Subcutaneous preadipocyte (primary cell): ENCODE data around the gene CASS4. TPM values are rescaled to one million over a fixed set of nuclear protein-coding genes. Genes with fewer than 3 reads are reported as not detected.

Source experiments
- small RNA-seq: library from RNA; depleted of rRNA; stranded (forward); fragments of <200 nt; gene quantifications from one replicate; pipeline ENCODE3, GENCODE V24; 2012
- total RNA-seq: library from RNA; depleted of rRNA; stranded (reverse); fragments of >200 nt; gene quantifications from 2 replicates; pipeline ENCODE4 v1.2.3, GENCODE V29; 2012

CASS4 gene
- under 0.01 and 0.20 TPM in 2 replicates for total RNA-seq

DNA sequence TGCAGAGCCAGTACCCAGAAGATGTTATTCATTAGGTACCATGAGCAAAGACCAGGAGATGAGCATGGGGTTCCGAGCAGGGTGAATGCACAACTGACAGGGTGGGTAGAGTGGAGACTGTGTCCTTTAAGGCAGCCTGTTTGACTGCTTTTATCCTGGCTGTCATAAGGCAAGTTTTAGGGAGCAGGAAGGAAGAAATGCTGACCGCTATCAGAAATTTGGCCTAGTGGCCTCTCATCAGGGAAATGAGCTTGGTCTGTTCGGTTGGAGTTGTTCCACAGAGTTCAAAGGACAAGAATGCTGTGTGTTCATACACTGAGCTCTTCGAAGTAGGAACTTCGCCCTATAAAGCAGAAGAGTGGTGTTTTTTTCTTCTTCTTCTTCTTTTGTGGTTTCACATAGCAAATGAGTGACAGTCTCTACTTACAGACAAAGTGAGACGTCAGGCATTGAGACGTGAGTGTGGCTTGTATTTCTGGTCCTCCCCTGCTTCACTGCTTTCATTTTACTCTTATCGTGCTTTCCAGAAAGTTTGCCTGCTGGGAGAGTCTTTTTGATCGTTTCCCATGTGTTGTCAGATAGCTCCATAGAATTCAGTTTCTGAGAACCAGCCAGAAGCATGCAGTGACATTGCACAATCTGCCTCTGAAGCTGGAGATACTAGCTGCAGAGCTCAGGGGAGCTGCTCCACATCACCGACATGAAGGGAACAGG is at the start of gene CASS4:
CASS4 (plus strand) TSS at position 502 of the 714 bp plus-strand sequence; CDS start at position 701, 199 bp downstream.

DNA sequence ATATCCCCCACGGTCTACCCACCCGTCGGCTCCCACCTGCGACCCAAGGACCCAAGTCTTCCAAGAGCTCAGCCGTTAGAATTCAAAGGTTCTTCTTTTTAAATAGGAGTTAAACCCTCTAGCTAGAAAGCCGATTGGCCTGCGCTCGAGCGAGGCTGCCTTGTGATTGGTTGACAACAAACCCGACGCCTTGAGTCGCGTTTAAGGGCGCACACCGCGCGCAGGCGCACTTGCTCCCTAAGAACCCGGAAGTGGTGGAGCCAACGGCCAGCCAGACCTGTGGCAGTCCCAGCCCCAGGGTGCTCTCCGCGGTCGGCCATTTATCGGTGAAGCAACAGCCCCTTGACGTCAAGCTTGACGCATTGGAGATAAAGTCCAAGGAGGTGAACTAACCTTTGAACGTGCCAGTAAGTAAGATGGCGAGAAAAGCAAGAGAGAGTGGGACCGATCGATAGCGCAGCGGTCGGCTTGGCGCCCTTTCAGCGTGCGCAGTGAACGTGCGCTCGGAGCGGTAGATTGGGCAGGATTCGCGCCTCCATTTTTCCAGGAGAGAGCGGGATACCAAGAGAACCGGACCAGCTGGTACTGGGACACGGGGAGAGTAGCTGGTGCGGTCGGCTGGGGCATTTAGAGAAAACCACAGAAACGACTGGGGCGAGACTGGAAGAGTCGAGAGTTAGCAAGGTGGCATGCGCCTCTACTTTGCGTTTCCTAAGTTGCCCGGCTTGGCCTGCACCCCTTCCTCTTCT is 19.8 kb upstream of the CASS4 start, which contains the start of the genes AURKA and CSTF1:
AURKA (minus strand) TSS at position 84 of the 749 bp plus-strand sequence. CDS start 4,018 bp downstream, outside the sequence.
CSTF1 (plus strand) TSS at position 514 of the 749 bp plus-strand sequence. CDS start 2,908 bp downstream, outside the sequence.

GRCh38 chr20:56468316-56469076 is 56.4 kb downstream of the CASS4 start, which contains the start of gene RTF2:
Gene RTF2, plus strand, starts transcription at chr20:56468627. Its CDS starts 71 bp downstream, at chr20:56468698.

Small RNA genes lying within 50 kb of the gene (small RNA-seq; reads per million reads assigned to genes)
- gene RPL39P = not detected

Other genes starting within 250 kb of the CASS4 start
- not detected in 2 replicates for gene MC3R, start 163.5 kb upstream of the CASS4 start, total RNA-seq
- 41.9 and 46.5 TPM in 2 replicates for gene FAM210B, start 53.3 kb upstream of the CASS4 start, total RNA-seq
- 29.4 and 62.9 TPM in 2 replicates for gene AURKA, start 20.0 kb upstream of the CASS4 start, total RNA-seq
- 30.5 and 36.8 TPM in 2 replicates for gene CSTF1, start 19.6 kb upstream of the CASS4 start, total RNA-seq
- gene RTF2, start 56.4 kb downstream of the CASS4 start, total RNA-seq = 46.1 and 47.0 TPM in 2 replicates
- not detected in 2 replicates for gene FAM209A, start 112.5 kb downstream of the CASS4 start, total RNA-seq
- gene FAM209B, start 121.0 kb downstream of the CASS4 start, total RNA-seq = not detected in 2 replicates
- gene TFAP2C, start 217.0 kb downstream of the CASS4 start, total RNA-seq = 1.2 TPM in 1 of 2 replicates, not detected in the other